Neural cell (in vitro differentiated cells): Measurements from ENCODE around the gene GTPBP6.
"Not testable (repeated sequence)": the region's sequence is repeated elsewhere in the genome, so short reads cannot be mapped to it uniquely, and the experiment has no call there.

ENCODE experiments used
- CTCF ChIP-seq: fragments of 450-650 bp; IDR thresholded peaks from 2 replicates; pipeline ENCODE4 v1.5.1; 2014; ENCODE audit warnings: antibody characterized with exemption, mild to moderate bottlenecking, moderate library complexity; ENCODE audit not compliant: poor library complexity, severe bottlenecking
- EP300 ChIP-seq: fragments of 450-650 bp; conservative IDR thresholded peaks from 2 replicates; pipeline ENCODE4 v1.6.1; 2014; ENCODE audit warnings: antibody characterized with exemption, mild to moderate bottlenecking, moderate library complexity; ENCODE audit not compliant: poor library complexity, severe bottlenecking
- EZH2 ChIP-seq: fragments of 200-600, 300-800 bp; shearing (Covaris generic), sonication (generic); IDR thresholded peaks from 2 replicates; pipeline ENCODE4 v1.6.1; 2014; ENCODE audit warnings: antibody characterized with exemption, low read length, borderline replicate concordance, mild to moderate bottlenecking; ENCODE audit not compliant: insufficient read depth, poor library complexity, severe bottlenecking
- MXI1 ChIP-seq: fragments of 450-650 bp; conservative IDR thresholded peaks from 2 replicates; pipeline ENCODE4 v1.6.1; 2014; ENCODE audit warnings: antibody characterized with exemption, mild to moderate bottlenecking; ENCODE audit not compliant: poor library complexity, severe bottlenecking
- RAD21 ChIP-seq: fragments of 450-650 bp; conservative IDR thresholded peaks from 2 replicates; pipeline ENCODE4 v1.6.1; 2014; ENCODE audit warnings: antibody characterized with exemption, mild to moderate bottlenecking, moderate library complexity
- TAF1 ChIP-seq: IDR thresholded peaks from 2 replicates; pipeline ENCODE4 v1.6.1; 2012; ENCODE audit warnings: low read depth

- TF ChIP-seq EP300, CTCF, RAD21, TAF1, MXI1, EZH2: not testable (repeated sequence)
Measured at GRCh38 chrX:282000-282681, 36.5 kb downstream of the GTPBP6 start.
